Breast epithelium (tissue), 4 donors: Measurements from ENCODE around the gene ANKH. TPM values are rescaled to one million over a fixed set of nuclear protein-coding genes. Genes with fewer than 3 reads are reported as not detected.

Experiments
- DNase-seq, 2 donors: peaks; one replicate each; pipeline ENCODE4 v3.0.0-alpha.2; 2019; ENCODE audit warnings: low spot score in 2 of 2
- H3K27ac ChIP-seq, 2 donors: fragments of 200-600 bp; sonication (generic) in 1 of 2; one replicate each; pipeline ENCODE4 v1.5.1; 2016 to 2019; ENCODE audit warnings: mild to moderate bottlenecking in 1 of 2
- H3K27me3 ChIP-seq, 2 donors: fragments of 200-600 bp; sonication (generic) in 1 of 2; one replicate each; pipeline versions ENCODE4 v1.5.1 to v1.6.0; 2017 to 2019; ENCODE audit warnings: control low read depth in 1 of 2, mild to moderate bottlenecking in 1 of 2
- H3K36me3 ChIP-seq: fragments of 200-600 bp; one replicate; pipeline ENCODE4 v1.5.1; 2019
- H3K4me1 ChIP-seq, 2 donors: fragments of 200-600 bp; sonication (generic); one replicate each; pipeline ENCODE4 v1.5.1; 2016 to 2019; ENCODE audit warnings: control low read depth in 1 of 2
- H3K4me3 ChIP-seq, 3 donors: fragments of 200-600 bp; sonication (generic); 1 replicate in 2 of 3; 2 replicates in 1 of 3; pipeline ENCODE4 v1.5.1; 2016 to 2019; ENCODE audit warnings: mild to moderate bottlenecking in 3 of 3, moderate library complexity in 2 of 3
- H3K9me3 ChIP-seq, 2 donors: fragments of 200-600 bp; sonication (generic) in 1 of 2; one replicate each; pipeline ENCODE4 v1.5.1; 2016 to 2019; ENCODE audit warnings: control low read depth in 1 of 2
- CTCF ChIP-seq, 3 donors: fragments of 450-650 bp; IDR thresholded peaks; one replicate each; pipeline ENCODE4 v1.5.1; 2016 to 2017; ENCODE audit warnings: antibody characterized with exemption in 3 of 3, mild to moderate bottlenecking in 3 of 3, moderate library complexity in 3 of 3
- POLR2A ChIP-seq: fragments of 450-650 bp; IDR thresholded peaks from one replicate; pipeline ENCODE4 v1.6.1; 2016; ENCODE audit warnings: antibody characterized with exemption, mild to moderate bottlenecking, moderate library complexity
- POLR2AphosphoS5 ChIP-seq, 3 donors: sonication (generic); formaldehyde crosslinking; IDR thresholded peaks; one replicate each; pipeline ENCODE4 v1.6.1; 2017; ENCODE audit warnings: antibody characterized with exemption in 3 of 3
- intact Hi-C: fragments of 100-400 bp; cut with DNase I; formaldehyde crosslinking; loops from one replicate; pipeline ENCODE4 v1.15.1; 2023; ENCODE audit warnings: low total_unique reads
- total RNA-seq, 3 donors: library from RNA; depleted of rRNA; stranded (reverse); fragments of >200 nt; gene quantifications; one replicate each; pipeline ENCODE4 v1.1.0, GENCODE V29; 2016

The ANKH gene
- total RNA-seq, 3 donors from 2014 or later: 31.5 to 83.1 (median 52.1) TPM

GRCh38 chr5:14834584-14835550 is 36.7 kb downstream of the ANKH start:
- H3K4me3 ChIP-seq: no peak overlapping the region
- no peak for TF ChIP-seq POLR2A
- TF ChIP-seq CTCF (IDR thresholded peaks at IDR 0.05): no peak
- no peak overlapping the region for H3K27ac ChIP-seq
- no peaks in the 10 kb centered on the region for H3K4me1 ChIP-seq
- intact Hi-C loops: no loop called here
- H3K36me3 ChIP-seq: no peaks in the 10 kb centered on the region
- H3K27me3 ChIP-seq: no peaks in the 10 kb centered on the region
- no peaks in the 10 kb centered on the region for H3K9me3 ChIP-seq
- no peak for DNase-seq

GRCh38 chr5:14834062-14834461 is 37.5 kb downstream of the ANKH start:
- Histone ChIP-seq H3K4me3 (no peak overlapping the region), H3K27ac (no peak overlapping the region), H3K9me3 (no peaks in the 10 kb centered on the region), H3K36me3 (no peaks in the 10 kb centered on the region), H3K4me1 (no peaks in the 10 kb centered on the region), H3K27me3 (no peaks in the 10 kb centered on the region)
- TF ChIP-seq CTCF (IDR thresholded peaks at IDR 0.05): no peak
- TF ChIP-seq POLR2A: no peak
- no peak for TF ChIP-seq POLR2AphosphoS5 (IDR thresholded peaks at IDR 0.05)
- no peak for DNase-seq
- intact Hi-C loops: no loop called here

- TF ChIP-seq POLR2AphosphoS5 (IDR thresholded peaks at IDR 0.05) (no peak), CTCF (IDR thresholded peaks at IDR 0.05) (no peak), POLR2A (no peak)
- Histone ChIP-seq H3K27me3 (no peaks in the 10 kb centered on the region), H3K4me1 (no peaks in the 10 kb centered on the region), H3K9me3 (no peaks in the 10 kb centered on the region), H3K27ac (no peak overlapping the region), H3K36me3 (no peaks in the 10 kb centered on the region), H3K4me3 (no peak overlapping the region)
- intact Hi-C loops: no loop called here
- DNase-seq: no peak
Observed at GRCh38 chr5:14831006-14831338, 40.6 kb downstream of the ANKH start.

GRCh38 chr5:14830210-14831005 is 41.2 kb downstream of the ANKH start:
- Histone ChIP-seq H3K36me3 (no peaks in the 10 kb centered on the region), H3K4me3 (no peak overlapping the region), H3K27me3 (no peaks in the 10 kb centered on the region), H3K27ac (no peak overlapping the region), H3K9me3 (no peaks in the 10 kb centered on the region), H3K4me1 (no peaks in the 10 kb centered on the region)
- intact Hi-C loops: no loop called here
- TF ChIP-seq POLR2AphosphoS5 (IDR thresholded peaks at IDR 0.05): no peak
- TF ChIP-seq POLR2A: no peak
- TF ChIP-seq CTCF (IDR thresholded peaks at IDR 0.05): no peak
- no peak for DNase-seq

GRCh38 chr5:14829396-14829795 is 42.2 kb downstream of the ANKH start:
- Histone ChIP-seq H3K36me3 (no peaks in the 10 kb centered on the region), H3K9me3 (no peaks in the 10 kb centered on the region), H3K27ac (no peak overlapping the region), H3K4me1 (no peaks in the 10 kb centered on the region), H3K4me3 (no peak overlapping the region), H3K27me3 (no peaks in the 10 kb centered on the region)
- TF ChIP-seq POLR2AphosphoS5 (IDR thresholded peaks at IDR 0.05) (no peak), POLR2A (no peak), CTCF (IDR thresholded peaks at IDR 0.05) (no peak)
- no peak for DNase-seq
- intact Hi-C loops: no loop called here
